Measurements from ENCODE around the gene PLSCR1. TPM values are rescaled to one million over a fixed set of nuclear protein-coding genes. Genes with fewer than 3 reads are reported as not detected.
A peak's percentile ranks its signal among the peaks of the same experiment; 100 is the strongest.

Gene PLSCR1
- total and polyA plus RNA-seq, 10 donors = 42.4 to 267 (median 179) TPM

- intact Hi-C loops (cut with DNase I; ENCODE audit: low total_unique reads) = no loop called here
- Histone ChIP-seq H3K36me3 (no peaks in the 10 kb centered on the region), H3K4me1 (peaks cover 0 to 15% (median 6%) of the 10 kb centered on the region in 6 donors), H3K4me3 (no peak overlapping the region), H3K27ac (no peak overlapping the region), H3K27me3 (replicated peaks in 1 of 7) (no peaks in the 10 kb centered on the region), H3K9me3 (no peaks in the 10 kb centered on the region)
- WGBS, 5 donors = 68 to 91% (median 87%) methylated on average over 4 of the region's 4 CpGs
- TF ChIP-seq CTCF (IDR thresholded peaks at IDR 0.05 in 8 of 11, conservative IDR thresholded peaks at IDR 0.05 in 3 of 11) (no peak), POLR2AphosphoS5 (IDR thresholded peaks at IDR 0.05) (no peak), POLR2A (IDR thresholded peaks at IDR 0.05) (no peak)
- no peak for DNase-seq
Measured at GRCh38 chr3:146468234-146468633, 76.2 kb downstream of the PLSCR1 start.

GRCh38 chr3:146466604-146467003, 77.8 kb downstream of the PLSCR1 start:
- Histone ChIP-seq H3K4me3 (no peak overlapping the region), H3K27me3 (replicated peaks in 1 of 7) (no peaks in the 10 kb centered on the region), H3K4me1 (peaks cover 0 to 15% (median 6%) of the 10 kb centered on the region in 6 donors), H3K27ac (no peak overlapping the region), H3K9me3 (no peaks in the 10 kb centered on the region), H3K36me3 (no peaks in the 10 kb centered on the region)
- no peak for DNase-seq
- intact Hi-C loops (cut with DNase I; ENCODE audit: low total_unique reads) = no loop called here
- TF ChIP-seq POLR2AphosphoS5 (IDR thresholded peaks at IDR 0.05) (no peak), POLR2A (IDR thresholded peaks at IDR 0.05) (no peak), CTCF (IDR thresholded peaks at IDR 0.05 in 8 of 11, conservative IDR thresholded peaks at IDR 0.05 in 3 of 11) (no peak)
- WGBS, 5 donors = 0 to 44% (median 0%) methylated on average over 1 of the region's 1 CpG

GRCh38 chr3:146465693-146466465, 78.5 kb downstream of the PLSCR1 start:
- H3K9me3 ChIP-seq = no peaks in the 10 kb centered on the region
- 80 to 87% (median 83%) methylated on average over 6 of the region's 6 CpGs for WGBS, 5 donors
- peak; percentile 35 for DNase-seq
- no peaks in the 10 kb centered on the region for H3K36me3 ChIP-seq
- no peak overlapping the region for H3K4me3 ChIP-seq
- TF ChIP-seq POLR2AphosphoS5 (IDR thresholded peaks at IDR 0.05) (no peak), POLR2A (IDR thresholded peaks at IDR 0.05) (no peak), CTCF (IDR thresholded peaks at IDR 0.05 in 8 of 11, conservative IDR thresholded peaks at IDR 0.05 in 3 of 11) (no peak)
- peaks cover 0 to 15% (median 6%) of the 10 kb centered on the region in 6 donors for H3K4me1 ChIP-seq
- H3K27ac ChIP-seq = no peak overlapping the region
- intact Hi-C loops (cut with DNase I; ENCODE audit: low total_unique reads) = no loop called here
- H3K27me3 ChIP-seq (replicated peaks in 1 of 7) = no peaks in the 10 kb centered on the region

Small RNA genes lying within 50 kb of the gene (small RNA-seq; reads per million reads assigned to genes)
- gene RNU6-428P = 0 reads per million in 4 donors

Other genes starting within 250 kb of the PLSCR1 start
- under 1 TPM in 1 of 7 donors, not detected in 6; 0.66 TPM for gene PLSCR2, start 75.0 kb downstream of the PLSCR1 start, total RNA-seq
- gene PLSCR2, start 75.0 kb downstream of the PLSCR1 start, polyA plus RNA-seq = not detected
- not detected for gene PLSCR5, start 60.7 kb upstream of the PLSCR1 start, total RNA-seq
- not detected for gene PLSCR5, start 60.7 kb upstream of the PLSCR1 start, polyA plus RNA-seq